ENCODE measurements around the gene DHDDS.
"Not testable (repeated sequence)": the region's sequence is repeated elsewhere in the genome, so short reads cannot be mapped to it uniquely, and the experiment has no call there.

Gene DHDDS

GRCh38 chr1:26476958-26477357, 44.8 kb downstream of the DHDDS start:
- Mint-ChIP-seq H3K36me3 (ENCODE audit: low read depth) (peaks cover 52% of the 10 kb centered on the region), H3K4me3 (no peak overlapping the region), H3K9me3 (no peaks in the 10 kb centered on the region), H3K27ac (no peak overlapping the region), H3K27me3 (ENCODE audit: low read depth) (no peaks in the 10 kb centered on the region), H3K4me1 (ENCODE audit: low read depth) (peaks cover 15% of the 10 kb centered on the region)
- no peak for DNase-seq (ENCODE audit: low spot score)

- no peak for DNase-seq (ENCODE audit: low spot score)
- H3K27me3 Mint-ChIP-seq (ENCODE audit: low read depth) = no peaks in the 10 kb centered on the region
- H3K4me1 Mint-ChIP-seq (ENCODE audit: low read depth) = peaks cover 15% of the 10 kb centered on the region
- H3K36me3 Mint-ChIP-seq (ENCODE audit: low read depth) = peaks cover 52% of the 10 kb centered on the region
- H3K27ac Mint-ChIP-seq = peak overlapping the region; percentile 13
- H3K9me3 Mint-ChIP-seq = no peaks in the 10 kb centered on the region
- no peak overlapping the region for H3K4me3 Mint-ChIP-seq
These were observed 45.5 kb downstream of the DHDDS start for GRCh38 chr1:26477446-26478152.

- Mint-ChIP-seq H3K9me3 (no peaks in the 10 kb centered on the region), H3K36me3 (ENCODE audit: low read depth) (peaks cover 50% of the 10 kb centered on the region), H3K4me1 (ENCODE audit: low read depth) (peaks cover 14% of the 10 kb centered on the region), H3K27ac (peak overlapping the region; percentile 31), H3K4me3 (no peak overlapping the region), H3K27me3 (ENCODE audit: low read depth) (no peaks in the 10 kb centered on the region)
- no peak for DNase-seq (ENCODE audit: low spot score)
These were observed 46.0 kb downstream of the DHDDS start for GRCh38 chr1:26478159-26478558.

- no peaks in the 10 kb centered on the region for H3K9me3 Mint-ChIP-seq
- no peak for DNase-seq (ENCODE audit: low spot score)
- peaks cover 42% of the 10 kb centered on the region for H3K36me3 Mint-ChIP-seq (ENCODE audit: low read depth)
- H3K4me1 Mint-ChIP-seq (ENCODE audit: low read depth) = peaks cover 11% of the 10 kb centered on the region
- H3K4me3 Mint-ChIP-seq = no peak overlapping the region
- no peak overlapping the region for H3K27ac Mint-ChIP-seq
- no peaks in the 10 kb centered on the region for H3K27me3 Mint-ChIP-seq (ENCODE audit: low read depth)
These were observed 46.9 kb downstream of the DHDDS start for GRCh38 chr1:26478988-26479387.

- Mint-ChIP-seq H3K4me3 (no peak overlapping the region), H3K4me1 (ENCODE audit: low read depth) (no peaks in the 10 kb centered on the region), H3K36me3 (ENCODE audit: low read depth) (peaks cover 10% of the 10 kb centered on the region), H3K9me3 (no peaks in the 10 kb centered on the region), H3K27me3 (ENCODE audit: low read depth) (no peaks in the 10 kb centered on the region), H3K27ac (no peak overlapping the region)
- DNase-seq (ENCODE audit: low spot score) = no peak
These were observed 50.8 kb downstream of the DHDDS start for GRCh38 chr1:26482921-26483320.

- no peak overlapping the region for H3K4me3 Mint-ChIP-seq
- H3K27ac Mint-ChIP-seq = no peak overlapping the region
- DNase-seq (ENCODE audit: low spot score) = no peak
- H3K36me3 Mint-ChIP-seq (ENCODE audit: low read depth) = peaks cover 3% of the 10 kb centered on the region
- H3K4me1 Mint-ChIP-seq (ENCODE audit: low read depth) = no peaks in the 10 kb centered on the region
- no peaks in the 10 kb centered on the region for H3K27me3 Mint-ChIP-seq (ENCODE audit: low read depth)
- no peaks in the 10 kb centered on the region for H3K9me3 Mint-ChIP-seq
These were observed 51.9 kb downstream of the DHDDS start for GRCh38 chr1:26483980-26484379.

- H3K4me1 Mint-ChIP-seq (ENCODE audit: low read depth) = peaks cover 2% of the 10 kb centered on the region
- no peaks in the 10 kb centered on the region for H3K27me3 Mint-ChIP-seq (ENCODE audit: low read depth)
- no peak overlapping the region for H3K27ac Mint-ChIP-seq
- no peak for DNase-seq (ENCODE audit: low spot score)
- no peak overlapping the region for H3K4me3 Mint-ChIP-seq
- no peaks in the 10 kb centered on the region for H3K9me3 Mint-ChIP-seq
- H3K36me3 Mint-ChIP-seq (ENCODE audit: low read depth) = no peaks in the 10 kb centered on the region
These were observed 58.0 kb downstream of the DHDDS start for GRCh38 chr1:26490155-26490554.

- Mint-ChIP-seq H3K4me3 (no peak overlapping the region), H3K27ac (no peak overlapping the region), H3K36me3 (ENCODE audit: low read depth) (no peaks in the 10 kb centered on the region), H3K4me1 (ENCODE audit: low read depth) (peaks cover 5% of the 10 kb centered on the region), H3K27me3 (ENCODE audit: low read depth) (no peaks in the 10 kb centered on the region), H3K9me3 (no peaks in the 10 kb centered on the region)
- DNase-seq (ENCODE audit: low spot score) = no peak
These were observed 61.1 kb downstream of the DHDDS start for GRCh38 chr1:26493267-26493666.

GRCh38 chr1:26493938-26494337, 61.8 kb downstream of the DHDDS start:
- Mint-ChIP-seq H3K27ac (peak overlapping the region; percentile 68), H3K36me3 (ENCODE audit: low read depth) (no peaks in the 10 kb centered on the region), H3K4me3 (no peak overlapping the region)

GRCh38 chr1:26496861-26497260, 64.7 kb downstream of the DHDDS start:
- Mint-ChIP-seq H3K36me3 (ENCODE audit: low read depth) (no peaks in the 10 kb centered on the region), H3K4me1 (ENCODE audit: low read depth) (peaks cover 16% of the 10 kb centered on the region), H3K27ac (no peak overlapping the region), H3K4me3 (no peak overlapping the region), H3K9me3 (no peaks in the 10 kb centered on the region), H3K27me3 (ENCODE audit: low read depth) (no peaks in the 10 kb centered on the region)
- DNase-seq (ENCODE audit: low spot score) = no peak

More at GRCh38 chr1:26493938-26494337, 61.8 kb downstream of the DHDDS start:
- Mint-ChIP-seq H3K4me1 (ENCODE audit: low read depth) (peaks cover 7% of the 10 kb centered on the region), H3K27me3 (ENCODE audit: low read depth) (no peaks in the 10 kb centered on the region), H3K9me3 (no peaks in the 10 kb centered on the region)
- no peak for DNase-seq (ENCODE audit: low spot score)

GRCh38 chr1:26498894-26499293, 66.8 kb downstream of the DHDDS start:
- Mint-ChIP-seq H3K27ac (peak overlapping the region; percentile 55), H3K9me3 (no peaks in the 10 kb centered on the region), H3K4me3 (peak overlapping the region; percentile 52), H3K4me1 (ENCODE audit: low read depth) (peaks cover 22% of the 10 kb centered on the region), H3K36me3 (ENCODE audit: low read depth) (no peaks in the 10 kb centered on the region), H3K27me3 (ENCODE audit: low read depth) (no peaks in the 10 kb centered on the region)
- DNase-seq (ENCODE audit: low spot score) = no peak

GRCh38 chr1:26500488-26501175, 68.5 kb downstream of the DHDDS start:
- H3K4me3 Mint-ChIP-seq = peak overlapping the region; percentile 92
- peak; percentile 87 for DNase-seq (ENCODE audit: low spot score)
- no peaks in the 10 kb centered on the region for H3K9me3 Mint-ChIP-seq
- peak overlapping the region; percentile 95 for H3K27ac Mint-ChIP-seq
- H3K4me1 Mint-ChIP-seq (ENCODE audit: low read depth) = peaks cover 22% of the 10 kb centered on the region
- H3K36me3 Mint-ChIP-seq (ENCODE audit: low read depth) = no peaks in the 10 kb centered on the region
- no peaks in the 10 kb centered on the region for H3K27me3 Mint-ChIP-seq (ENCODE audit: low read depth)

GRCh38 chr1:26510711-26511110, 78.6 kb downstream of the DHDDS start:
- not testable (repeated sequence) for H3K4me3 Mint-ChIP-seq; H3K4me1 Mint-ChIP-seq (ENCODE audit: low read depth); H3K36me3 Mint-ChIP-seq (ENCODE audit: low read depth); H3K9me3 Mint-ChIP-seq; H3K27ac Mint-ChIP-seq; H3K27me3 Mint-ChIP-seq (ENCODE audit: low read depth); DNase-seq (ENCODE audit: low spot score)

GRCh38 chr1:26515836-26516235, 83.7 kb downstream of the DHDDS start:
- H3K4me1 Mint-ChIP-seq (ENCODE audit: low read depth); H3K4me3 Mint-ChIP-seq; DNase-seq (ENCODE audit: low spot score); H3K9me3 Mint-ChIP-seq; H3K36me3 Mint-ChIP-seq (ENCODE audit: low read depth); H3K27me3 Mint-ChIP-seq (ENCODE audit: low read depth); H3K27ac Mint-ChIP-seq: not testable (repeated sequence)
